ENCODE results near the gene NOS1AP.

The NOS1AP gene

GRCh38 chr1:162215902-162216301 lies 146.4 kb downstream of the NOS1AP start:
- DNase-seq (ENCODE audit: low read depth in 2 of 2, low spot score in 1 of 2), result no peak

- no peak for DNase-seq (ENCODE audit: low read depth in 2 of 2, low spot score in 1 of 2)
Observed at GRCh38 chr1:162216604-162217003, 147.1 kb downstream of the NOS1AP start.

- DNase-seq (ENCODE audit: low read depth in 2 of 2, low spot score in 1 of 2), result no peak
Observed at GRCh38 chr1:162217706-162218105, 148.2 kb downstream of the NOS1AP start.

- DNase-seq (ENCODE audit: low read depth in 2 of 2, low spot score in 1 of 2), result no peak
Observed at GRCh38 chr1:162218546-162218945, 149.1 kb downstream of the NOS1AP start.

GRCh38 chr1:162218975-162219374 lies 149.5 kb downstream of the NOS1AP start:
- DNase-seq (ENCODE audit: low read depth in 2 of 2, low spot score in 1 of 2), result no peak

GRCh38 chr1:162219461-162219860 lies 150.0 kb downstream of the NOS1AP start:
- no peak for DNase-seq (ENCODE audit: low read depth in 2 of 2, low spot score in 1 of 2)

GRCh38 chr1:162220009-162220539 lies 150.6 kb downstream of the NOS1AP start:
- no peak for DNase-seq (ENCODE audit: low read depth in 2 of 2, low spot score in 1 of 2)

GRCh38 chr1:162222014-162222413 lies 152.5 kb downstream of the NOS1AP start:
- no peak for DNase-seq (ENCODE audit: low read depth in 2 of 2, low spot score in 1 of 2)

GRCh38 chr1:162222730-162223129 lies 153.2 kb downstream of the NOS1AP start:
- no peak for DNase-seq (ENCODE audit: low read depth in 2 of 2, low spot score in 1 of 2)

- DNase-seq (ENCODE audit: low read depth in 2 of 2, low spot score in 1 of 2), result no peak
Observed at GRCh38 chr1:162223488-162223887, 154.0 kb downstream of the NOS1AP start.

- no peak for DNase-seq (ENCODE audit: low read depth in 2 of 2, low spot score in 1 of 2)
Observed at GRCh38 chr1:162224267-162224666, 154.8 kb downstream of the NOS1AP start.

GRCh38 chr1:162228586-162228985 lies 159.1 kb downstream of the NOS1AP start:
- no peak for DNase-seq (ENCODE audit: low read depth in 2 of 2, low spot score in 1 of 2)

- DNase-seq (ENCODE audit: low read depth in 2 of 2, low spot score in 1 of 2), result no peak
Observed at GRCh38 chr1:162229549-162229948, 160.1 kb downstream of the NOS1AP start.

GRCh38 chr1:162230096-162230495 lies 160.6 kb downstream of the NOS1AP start:
- no peak for DNase-seq (ENCODE audit: low read depth in 2 of 2, low spot score in 1 of 2)

GRCh38 chr1:162230517-162230916 lies 161.0 kb downstream of the NOS1AP start:
- DNase-seq (ENCODE audit: low read depth in 2 of 2, low spot score in 1 of 2), result no peak

- no peak for DNase-seq (ENCODE audit: low read depth in 2 of 2, low spot score in 1 of 2)
Observed at GRCh38 chr1:162232034-162232711, 162.7 kb downstream of the NOS1AP start.

GRCh38 chr1:162233066-162233465 lies 163.6 kb downstream of the NOS1AP start:
- DNase-seq (ENCODE audit: low read depth in 2 of 2, low spot score in 1 of 2), result no peak

GRCh38 chr1:162233937-162234336 lies 164.4 kb downstream of the NOS1AP start:
- no peak for DNase-seq (ENCODE audit: low read depth in 2 of 2, low spot score in 1 of 2)

GRCh38 chr1:162234571-162234970 lies 165.1 kb downstream of the NOS1AP start:
- DNase-seq (ENCODE audit: low read depth in 2 of 2, low spot score in 1 of 2), result no peak

- DNase-seq (ENCODE audit: low read depth in 2 of 2, low spot score in 1 of 2), result no peak
Observed at GRCh38 chr1:162235241-162235800, 165.8 kb downstream of the NOS1AP start.

- DNase-seq (ENCODE audit: low read depth in 2 of 2, low spot score in 1 of 2), result no peak
Observed at GRCh38 chr1:162236201-162236600, 166.7 kb downstream of the NOS1AP start.

- no peak for DNase-seq (ENCODE audit: low read depth in 2 of 2, low spot score in 1 of 2)
Observed at GRCh38 chr1:162236618-162237017, 167.1 kb downstream of the NOS1AP start.

- DNase-seq (ENCODE audit: low read depth in 2 of 2, low spot score in 1 of 2), result no peak
Observed at GRCh38 chr1:162240577-162240976, 171.1 kb downstream of the NOS1AP start.
